CD4-positive, alpha-beta memory T cell (primary cell): ENCODE results near the gene SHISA7. TPM values are rescaled to one million over a fixed set of nuclear protein-coding genes. Genes with fewer than 3 reads are reported as not detected.
"Not testable (repeated sequence)": the region's sequence is repeated elsewhere in the genome, so short reads cannot be mapped to it uniquely, and the experiment has no call there.

Experiments
- CTCF ChIA-PET: fragments of 350-600 bp; sonication (Branson Sonifier 250); formaldehyde crosslinking; loops from one replicate; lab custom pipeline; 2021; ENCODE audit warnings: inconsistent platforms; ENCODE audit not compliant: partially characterized antibody; lab: Charles Lee
- POLR2A ChIA-PET: fragments of 350-600 bp; sonication (Branson Sonifier 250); formaldehyde crosslinking; loops from one replicate; lab custom pipeline; 2021; ENCODE audit not compliant: partially characterized antibody; lab: Charles Lee
- DNase-seq, 5 donors: peaks; one replicate each; pipeline versions ENCODE4 v3.0.0 to v3.0.0-alpha.2; 2020 to 2022; ENCODE audit warnings: mixed read lengths in 1 of 5
- H3K27ac ChIP-seq: one replicate; pipeline ENCODE4 v1.7.0; 2013; ENCODE audit warnings: low read depth, low read length
- H3K27me3 ChIP-seq: 2 replicates; pipeline ENCODE4 v1.7.0; 2013; ENCODE audit warnings: mild to moderate bottlenecking, low read length, moderate library complexity; ENCODE audit not compliant: insufficient read depth
- H3K36me3 ChIP-seq: 2 replicates; pipeline ENCODE4 v1.7.0; 2013; ENCODE audit warnings: mild to moderate bottlenecking, low read length, moderate library complexity; ENCODE audit not compliant: insufficient read depth
- H3K4me1 ChIP-seq: 2 replicates; pipeline ENCODE4 v1.7.0; 2013; ENCODE audit warnings: mild to moderate bottlenecking, low read length, moderate library complexity; ENCODE audit not compliant: insufficient read depth
- H3K4me3 ChIP-seq, 2 donors: one replicate each; pipeline ENCODE4 v1.7.0; 2013; ENCODE audit warnings: low read length in 2 of 2, mild to moderate bottlenecking in 1 of 2
- H3K9me3 ChIP-seq, 2 donors: one replicate each; pipeline ENCODE4 v1.7.0; 2013; ENCODE audit warnings: low read length in 2 of 2, control low read depth in 1 of 2; ENCODE audit not compliant: control insufficient read depth in 1 of 2
- H3K27ac Mint-ChIP-seq, 7 donors: one replicate each; pipeline ENCODE4 v1.8.0; 2020 to 2021; ENCODE audit warnings: mixed read lengths in 7 of 7, mild to moderate bottlenecking in 6 of 7, inconsistent platforms in 3 of 7, moderate library complexity in 3 of 7
- H3K27me3 Mint-ChIP-seq, 2 donors: one replicate each; pipeline ENCODE4 v1.8.0; 2020 to 2021; ENCODE audit warnings: mixed read lengths in 2 of 2
- H3K36me3 Mint-ChIP-seq, 2 donors: one replicate each; pipeline ENCODE4 v1.8.0; 2020 to 2021; ENCODE audit warnings: mixed read lengths in 2 of 2, inconsistent platforms in 1 of 2, mild to moderate bottlenecking in 1 of 2
- H3K4me1 Mint-ChIP-seq, 4 donors: one replicate each; pipeline ENCODE4 v1.8.0; 2020 to 2021; ENCODE audit warnings: mixed read lengths in 4 of 4, mild to moderate bottlenecking in 1 of 4
- H3K4me3 Mint-ChIP-seq, 8 donors: one replicate each; pipeline ENCODE4 v1.8.0; 2020 to 2021; ENCODE audit warnings: mixed read lengths in 8 of 8, mild to moderate bottlenecking in 7 of 8, moderate library complexity in 6 of 8, inconsistent platforms in 3 of 8
- H3K9me3 Mint-ChIP-seq, 8 donors: one replicate each; pipeline ENCODE4 v1.8.0; 2020 to 2021; ENCODE audit warnings: mixed read lengths in 8 of 8, mild to moderate bottlenecking in 5 of 8, inconsistent platforms in 3 of 8, moderate library complexity in 1 of 8
- intact Hi-C: fragments of 100-400 bp; cut with micrococcal nuclease; formaldehyde crosslinking; loops from one replicate; pipeline ENCODE4 v1.15.1; 2023
- polyA plus RNA-seq, 2 donors: library from polyadenylated mRNA; unstranded; fragments of 300-500 nt; fragmentation: Illumina TruSeq; gene quantifications; one replicate each; pipeline ENCODE4 v1.2.3, GENCODE V29; 2021
- total RNA-seq, 2 experiments: library from RNA; stranded (reverse); gene quantifications; one replicate each; pipeline ENCODE4 v1.2.3, GENCODE V29; 2021

Gene SHISA7
- total and polyA plus RNA-seq, 4 experiments from 2014 or later, result not detected

GRCh38 chr19:55407550-55407799, 35.6 kb downstream of the SHISA7 start, which contains the start of gene UBE2S:
Gene UBE2S (minus strand): TSS chr19:55407788. CDS start chr19:55407589, 199 bp downstream.
- POLR2A ChIA-PET, result interaction anchor here (0.6 to 8.5 kb wide), 28 partner anchors 9 to 1270 kb away, joined by 3 to 247 read pairs (median 5); partner anchors contain the start of genes BRSK1, CNOT3, FIZ1 and HSPBP1
- not testable (repeated sequence) for H3K9me3 ChIP-seq, H3K27me3 ChIP-seq, DNase-seq, H3K27me3 Mint-ChIP-seq
- CTCF ChIA-PET, result interaction anchor here (2.4 kb wide), 1 partner anchor 12 kb away, joined by 14 read pairs; no protein-coding TSS in a partner anchor
- H3K4me3 ChIP-seq, result peak within 1 kb of the TSS; percentile 64 to 69
- peaks cover 24% of the 10 kb centered on the region for H3K4me1 ChIP-seq
- Mint-ChIP-seq H3K4me3 (peak within 1 kb of the TSS; percentile 89 to 96 (median 93)), H3K9me3 (peaks cover 0 to 17% (median 0%) of the 10 kb centered on the region in 8 donors), H3K4me1 (peaks cover 22 to 32% (median 28%) of the 10 kb centered on the region in 4 donors), H3K36me3 (peaks cover 18 to 39% of the 10 kb centered on the region in 2 donors), H3K27ac (peak within 1 kb of the TSS; percentile 98 to 100 (median 99))
- peaks cover 18% of the 10 kb centered on the region for H3K36me3 ChIP-seq
- intact Hi-C loops, result loop anchor here (5.0 kb wide), 1 partner anchor 235 kb away; the partner anchor contains the start of genes ZNF580 and ZNF581
- H3K27ac ChIP-seq, result peak within 1 kb of the TSS; percentile 99

GRCh38 chr19:55406826-55407549, 36.1 kb downstream of the SHISA7 start:
- Histone ChIP-seq H3K4me3 (peak overlapping the region; percentile 28 to 63), H3K9me3 (no peaks in the 10 kb centered on the region), H3K27ac (peak overlapping the region; percentile 99), H3K27me3 (no peaks in the 10 kb centered on the region), H3K36me3 (peaks cover 22% of the 10 kb centered on the region), H3K4me1 (peaks cover 24% of the 10 kb centered on the region)
- Mint-ChIP-seq H3K4me3 (peak overlapping the region; percentile 76 to 95 (median 82)), H3K36me3 (peaks cover 20 to 44% of the 10 kb centered on the region in 2 donors), H3K27ac (peak overlapping the region; percentile 84 to 99 (median 93)), H3K9me3 (peaks cover 0 to 17% (median 0%) of the 10 kb centered on the region in 8 donors), H3K4me1 (peaks cover 22 to 32% (median 28%) of the 10 kb centered on the region in 4 donors), H3K27me3 (no peaks in the 10 kb centered on the region)
- ChIA-PET POLR2A (interaction anchor here (0.6 to 8.5 kb wide), 24 partner anchors 8 to 1270 kb away, joined by 3 to 247 read pairs (median 6); partner anchors contain the start of genes BRSK1, CNOT3, FIZ1 and HSPBP1), CTCF (interaction anchor here (2.4 kb wide), 1 partner anchor 12 kb away, joined by 14 read pairs; no protein-coding TSS in a partner anchor)
- intact Hi-C loops, result loop anchor here (5.0 kb wide), 1 partner anchor 235 kb away; the partner anchor contains the start of genes ZNF580 and ZNF581
- DNase-seq, result peak in 1 of 5 donors; percentile 52

- H3K27me3 ChIP-seq, result no peaks in the 10 kb centered on the region
- peaks cover 24% of the 10 kb centered on the region for H3K4me1 ChIP-seq
- DNase-seq, result no peak
- Mint-ChIP-seq H3K9me3 (peaks cover 0 to 17% (median 0%) of the 10 kb centered on the region in 8 donors), H3K36me3 (peaks cover 24 to 47% of the 10 kb centered on the region in 2 donors), H3K27me3 (no peaks in the 10 kb centered on the region), H3K4me3 (peak overlapping the region; percentile 76 to 95 (median 82)), H3K27ac (peak overlapping the region; percentile 84 to 99 (median 93)), H3K4me1 (peaks cover 22 to 32% (median 28%) of the 10 kb centered on the region in 4 donors)
- peaks cover 26% of the 10 kb centered on the region for H3K36me3 ChIP-seq
- intact Hi-C loops, result loop anchor here (5.0 kb wide), 1 partner anchor 236 kb away; the partner anchor contains the start of genes ZNF580 and ZNF581
- H3K4me3 ChIP-seq, result peak overlapping the region; percentile 28 to 63
- ChIA-PET POLR2A (interaction anchor here (0.7 to 8.5 kb wide), 9 partner anchors 18 to 1269 kb away, joined by 3 to 247 read pairs (median 8); partner anchors contain the start of genes CNOT3, HSPBP1, PPP1R12C and PPP6R1), CTCF (no interaction called here)
- H3K9me3 ChIP-seq, result no peaks in the 10 kb centered on the region
- H3K27ac ChIP-seq, result peak overlapping the region; percentile 99
Observed at GRCh38 chr19:55406091-55406825, 36.8 kb downstream of the SHISA7 start.

GRCh38 chr19:55405638-55406037, 37.5 kb downstream of the SHISA7 start:
- H3K4me1 Mint-ChIP-seq, result peaks cover 22 to 32% (median 28%) of the 10 kb centered on the region in 4 donors
- Histone ChIP-seq H3K4me1 (peaks cover 24% of the 10 kb centered on the region), H3K9me3 (no peaks in the 10 kb centered on the region), H3K36me3 (peaks cover 28% of the 10 kb centered on the region), H3K27ac (peak overlapping the region; percentile 18), H3K4me3 (no peak overlapping the region), H3K27me3 (no peaks in the 10 kb centered on the region)
- H3K9me3 Mint-ChIP-seq, result peaks cover 0 to 17% (median 0%) of the 10 kb centered on the region in 8 donors
- H3K4me3 Mint-ChIP-seq, result peak overlapping the region in 7 of 8 donors; percentile 76 to 95 (median 81)
- ChIA-PET CTCF (no interaction called here), POLR2A (interaction anchor here (0.7 to 8.5 kb wide), 4 partner anchors 17 to 149 kb away, joined by 3 to 247 read pairs (median 32); partner anchors contain the start of genes HSPBP1, PPP6R1, RPL28 and TMEM238)
- DNase-seq, result no peak
- H3K27me3 Mint-ChIP-seq, result no peaks in the 10 kb centered on the region
- H3K27ac Mint-ChIP-seq, result peak overlapping the region; percentile 49 to 99 (median 93)
- peaks cover 25 to 53% of the 10 kb centered on the region in 2 donors for H3K36me3 Mint-ChIP-seq
- intact Hi-C loops, result loop anchor here (5.0 kb wide), 1 partner anchor 237 kb away; the partner anchor contains the start of genes ZNF580 and ZNF581

- CTCF ChIA-PET, result no interaction called here
- no peak overlapping the region for H3K4me3 Mint-ChIP-seq
- no peaks in the 10 kb centered on the region for H3K27me3 Mint-ChIP-seq
- intact Hi-C loops, result no loop called here
- Histone ChIP-seq H3K27ac (no peak overlapping the region), H3K27me3 (no peaks in the 10 kb centered on the region), H3K4me1 (peaks cover 18% of the 10 kb centered on the region), H3K4me3 (no peak overlapping the region), H3K9me3 (no peaks in the 10 kb centered on the region), H3K36me3 (peaks cover 31% of the 10 kb centered on the region)
- peaks cover 32 to 55% of the 10 kb centered on the region in 2 donors for H3K36me3 Mint-ChIP-seq
- H3K27ac Mint-ChIP-seq, result no peak overlapping the region
- DNase-seq, result no peak
- POLR2A ChIA-PET, result interaction anchor here (1.3 to 8.5 kb wide), 2 partner anchors 14 to 64 kb away, joined by 6 to 247 read pairs; partner anchors contain the start of genes RPL28 and TMEM238
- H3K4me1 Mint-ChIP-seq, result peaks cover 21 to 35% (median 28%) of the 10 kb centered on the region in 4 donors
- H3K9me3 Mint-ChIP-seq, result peaks cover 0 to 4% (median 0%) of the 10 kb centered on the region in 8 donors
Observed at GRCh38 chr19:55402509-55402908, 40.6 kb downstream of the SHISA7 start.

GRCh38 chr19:55401390-55401789, 41.7 kb downstream of the SHISA7 start:
- H3K27ac ChIP-seq, H3K9me3 ChIP-seq, H3K27me3 Mint-ChIP-seq, DNase-seq, H3K4me3 Mint-ChIP-seq, H3K4me3 ChIP-seq, CTCF ChIA-PET, H3K27me3 ChIP-seq, H3K9me3 Mint-ChIP-seq, intact Hi-C loops, H3K27ac Mint-ChIP-seq: not testable (repeated sequence)
- POLR2A ChIA-PET, result interaction anchor here (3.4 kb wide), 1 partner anchor 12 kb away, joined by 25 read pairs; no protein-coding TSS in a partner anchor
- Mint-ChIP-seq H3K36me3 (peaks cover 32 to 51% of the 10 kb centered on the region in 2 donors), H3K4me1 (peaks cover 17 to 28% (median 22%) of the 10 kb centered on the region in 4 donors)
- Histone ChIP-seq H3K36me3 (peaks cover 31% of the 10 kb centered on the region), H3K4me1 (peaks cover 12% of the 10 kb centered on the region)
